DMS 273 treated with DMSO at 0.1 percent for 48 hours (cell line): Measurements from ENCODE around the gene TMIGD3.
"Not testable (repeated sequence)": the region's sequence is repeated elsewhere in the genome, so short reads cannot be mapped to it uniquely, and the experiment has no call there.

Source experiments
- DNase-seq: peaks from one replicate; lab custom pipeline; 2025; lab: John Stamatoyannopoulos, UW

TMIGD3 gene

DNA sequence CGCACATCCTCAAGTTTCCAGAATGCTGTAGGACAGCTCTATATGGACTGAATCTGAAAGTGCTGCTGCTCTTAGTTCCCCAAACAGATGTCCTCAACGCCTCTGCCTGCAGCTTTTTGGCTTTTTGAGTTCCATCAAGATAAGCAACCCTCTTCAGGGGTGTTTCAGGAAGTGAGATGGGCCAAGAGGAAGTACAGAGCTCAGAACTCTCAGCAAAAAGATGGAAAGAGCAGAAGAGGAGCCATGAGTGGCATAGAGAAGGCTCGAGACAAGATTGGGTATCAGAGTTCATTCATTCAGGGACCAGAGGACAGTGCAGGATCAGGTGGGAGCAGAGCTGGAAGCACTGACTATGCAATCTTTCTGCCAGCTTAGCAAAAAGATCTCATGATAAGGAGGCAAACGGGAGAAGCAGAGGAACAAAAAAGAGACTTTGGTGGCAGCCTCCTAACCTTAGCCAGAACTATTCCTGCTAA is at the start of gene TMIGD3, which contains the start of gene ADORA3:
Gene TMIGD3 (minus strand): TSS at position 49 of the 476 bp plus-strand sequence. CDS start 279 bp downstream, outside the sequence.
Gene ADORA3 (minus strand): TSS at position 49 of the 476 bp plus-strand sequence. CDS start 279 bp downstream, outside the sequence.
- DNase-seq: no peak

DNA sequence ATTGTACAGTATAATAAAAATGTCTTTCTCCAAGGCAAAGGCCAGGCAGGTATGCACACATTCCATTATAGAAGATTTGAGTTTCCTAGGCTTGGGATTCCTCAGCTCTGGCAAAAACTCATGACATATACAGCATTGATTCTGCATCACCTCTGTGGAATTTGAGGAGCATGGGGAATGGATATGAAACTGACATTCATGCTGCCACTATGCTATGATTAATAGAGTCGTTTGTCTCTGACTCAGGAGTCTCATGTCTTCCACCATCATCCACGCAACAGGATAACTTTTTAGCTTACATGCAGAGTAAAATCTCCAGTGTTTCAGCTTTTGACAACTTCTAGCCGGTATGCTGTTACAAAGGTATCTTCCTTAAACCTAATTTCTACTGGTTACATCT is 49.8 kb upstream of the TMIGD3 start:
- no peak for DNase-seq

DNA sequence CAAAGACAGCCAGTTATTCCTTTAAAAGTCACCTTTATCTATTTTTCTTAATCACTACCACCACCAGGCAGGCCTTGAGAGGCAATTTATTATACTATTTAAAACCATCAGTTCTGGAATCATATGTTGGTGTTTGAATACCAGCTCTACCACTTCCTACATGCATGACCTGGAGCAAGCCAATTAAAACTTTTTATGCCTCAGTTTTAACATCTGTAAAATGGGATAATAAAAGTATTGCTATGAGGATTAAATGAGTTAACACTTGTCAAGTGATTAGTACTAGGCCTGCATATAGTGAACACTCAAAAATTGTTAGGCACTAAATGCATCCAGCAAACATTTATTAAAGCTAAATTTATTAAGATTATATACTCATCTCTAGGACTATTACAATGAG is 49.2 kb upstream of the TMIGD3 start:
- no peak for DNase-seq

DNA sequence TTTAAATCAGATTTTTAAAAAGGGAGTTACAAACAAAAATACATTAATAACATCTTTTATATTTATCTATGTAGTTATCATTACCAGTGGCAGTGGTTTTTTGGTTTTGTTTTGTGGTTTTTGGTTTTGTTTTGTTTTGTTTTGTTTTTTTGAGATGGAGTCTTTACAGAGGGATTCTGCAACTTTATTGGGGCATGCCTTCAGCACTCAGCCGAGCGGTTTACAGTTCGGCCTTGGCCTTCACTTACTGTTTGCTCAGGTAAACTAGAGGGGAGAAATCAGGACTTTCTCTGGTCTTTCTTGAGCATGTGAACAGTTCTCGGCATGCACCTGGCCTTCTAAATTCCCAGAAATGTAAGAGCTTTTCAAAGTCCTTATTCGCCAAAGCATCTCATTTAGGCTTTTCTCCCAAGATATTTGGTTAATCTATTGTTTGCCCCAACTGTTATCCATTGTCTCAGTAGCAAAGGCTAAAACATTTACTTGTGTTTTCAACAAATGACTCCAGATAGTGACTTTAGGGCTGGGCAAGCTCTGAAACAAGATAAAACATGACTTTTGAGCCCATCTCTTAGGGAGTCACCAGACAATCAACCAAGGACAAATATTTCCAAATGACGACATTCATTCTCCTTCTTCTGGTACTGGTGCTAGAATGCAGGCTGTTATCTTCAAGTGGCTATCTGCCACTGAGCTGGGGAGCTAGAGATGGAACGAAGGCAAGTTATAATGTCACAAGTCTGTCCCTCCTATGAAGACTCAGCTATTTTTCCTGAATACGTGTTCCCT is 48.4 kb upstream of the TMIGD3 start:
- no peak for DNase-seq

DNA sequence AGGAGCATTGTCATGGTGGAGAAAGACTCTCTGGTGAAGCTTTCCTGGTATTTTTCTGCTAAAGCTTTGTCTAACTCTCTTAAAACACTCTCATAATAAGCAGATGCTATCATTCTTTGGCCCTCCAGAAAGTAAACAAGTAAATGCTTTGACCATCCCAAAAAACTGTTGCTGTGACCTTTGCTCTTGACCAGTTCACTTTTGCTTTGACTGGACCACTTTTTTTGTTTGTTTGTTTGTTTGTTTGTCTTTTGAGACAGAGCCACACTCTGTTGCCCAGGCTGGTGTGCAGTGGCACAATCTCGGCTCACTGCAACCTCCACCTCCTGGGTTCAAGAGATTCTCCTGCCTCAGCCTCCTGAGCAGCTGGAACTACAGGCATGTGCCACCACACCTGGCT is 44.4 kb upstream of the TMIGD3 start:
- not testable (repeated sequence) for DNase-seq

DNA sequence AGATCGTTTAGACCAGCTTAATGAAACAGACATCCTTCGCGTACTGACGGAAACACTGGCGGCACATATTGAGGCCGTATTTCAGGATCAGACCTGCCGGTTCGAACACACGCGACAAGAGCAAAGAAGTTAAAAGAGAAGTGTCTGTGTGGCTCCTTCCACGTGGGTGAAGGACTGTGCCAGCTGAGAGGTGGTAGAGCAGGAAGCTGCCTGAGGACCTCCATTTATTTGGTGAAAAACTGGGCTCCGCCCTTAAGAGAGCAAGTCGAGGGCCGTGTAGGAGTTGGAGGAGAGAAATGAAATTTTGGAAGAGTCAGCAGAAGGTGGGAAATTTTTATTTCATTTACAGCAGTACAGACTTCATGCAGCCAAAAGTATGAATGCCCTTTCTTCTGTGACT is 38.8 kb upstream of the TMIGD3 start:
- DNase-seq: no peak

DNA sequence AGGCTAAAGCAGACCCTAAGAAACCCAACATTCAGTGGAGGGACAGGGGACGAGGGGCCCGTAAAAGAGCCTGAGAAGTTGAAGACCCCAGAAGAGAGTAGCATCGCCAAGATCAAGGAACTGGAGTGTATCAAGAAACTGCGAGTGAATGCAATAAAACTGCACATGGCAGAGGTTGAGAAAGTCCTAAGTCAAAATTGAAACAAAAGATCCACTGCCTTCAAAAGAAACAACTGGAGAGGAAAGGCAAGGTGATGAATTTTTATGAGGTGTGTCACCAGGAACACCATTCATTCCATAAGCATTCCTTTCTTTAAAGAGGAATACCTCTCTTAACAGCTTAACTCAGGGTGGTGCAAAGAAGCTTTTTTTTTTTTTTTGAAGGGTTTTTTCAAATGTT is 38.3 kb upstream of the TMIGD3 start:
- DNase-seq: no peak

DNA sequence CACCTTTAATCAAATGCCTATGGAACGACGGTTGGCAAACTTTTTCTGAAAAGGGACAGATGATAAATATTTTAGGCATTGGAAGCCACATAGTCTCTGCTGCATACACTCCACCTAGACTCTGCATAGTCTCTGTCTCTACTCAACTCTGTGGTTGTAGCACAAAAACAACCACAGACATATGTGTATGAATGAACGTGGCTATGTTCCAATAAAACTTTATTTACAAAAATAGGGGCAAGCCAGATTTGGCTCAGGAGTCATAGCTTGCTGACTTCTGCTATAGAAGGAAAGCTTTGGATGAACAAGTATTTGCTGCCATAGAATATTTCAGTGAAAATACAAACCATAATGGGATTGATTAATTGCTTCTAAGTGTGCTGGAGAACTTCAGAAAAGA is 37.5 kb upstream of the TMIGD3 start:
- DNase-seq: no peak

DNA sequence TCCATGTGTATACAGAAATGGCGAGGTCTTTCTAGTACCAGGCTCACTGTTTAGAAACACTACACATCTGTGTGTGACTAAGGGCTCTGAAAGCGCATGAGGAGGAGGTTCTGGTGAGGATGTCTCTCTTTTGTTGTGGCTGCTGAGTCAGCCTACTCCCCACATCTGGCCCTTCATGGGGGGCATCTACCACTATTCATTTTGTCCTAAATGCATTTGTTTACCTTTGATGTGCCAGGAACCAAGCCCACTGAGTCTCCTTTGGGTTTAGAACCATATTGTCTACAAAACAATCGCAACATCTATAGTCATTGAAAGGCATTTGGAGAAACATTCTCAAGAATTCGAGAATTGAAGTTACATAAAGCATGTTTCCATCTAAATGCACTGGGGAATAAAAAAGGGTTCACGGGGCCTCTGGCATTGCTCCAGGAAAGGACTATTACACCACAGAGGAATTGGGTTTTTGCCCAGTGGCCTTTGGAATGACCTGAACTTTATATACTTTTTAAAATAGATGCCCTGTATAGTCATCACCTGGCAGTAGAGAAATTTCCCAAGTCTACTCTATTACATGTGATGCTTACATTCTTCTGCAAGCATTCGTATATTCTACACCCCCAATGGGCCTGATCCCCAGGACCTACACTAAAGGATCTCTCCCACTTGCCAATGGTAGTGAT is 35.1 kb upstream of the TMIGD3 start:
- no peak for DNase-seq

DNA sequence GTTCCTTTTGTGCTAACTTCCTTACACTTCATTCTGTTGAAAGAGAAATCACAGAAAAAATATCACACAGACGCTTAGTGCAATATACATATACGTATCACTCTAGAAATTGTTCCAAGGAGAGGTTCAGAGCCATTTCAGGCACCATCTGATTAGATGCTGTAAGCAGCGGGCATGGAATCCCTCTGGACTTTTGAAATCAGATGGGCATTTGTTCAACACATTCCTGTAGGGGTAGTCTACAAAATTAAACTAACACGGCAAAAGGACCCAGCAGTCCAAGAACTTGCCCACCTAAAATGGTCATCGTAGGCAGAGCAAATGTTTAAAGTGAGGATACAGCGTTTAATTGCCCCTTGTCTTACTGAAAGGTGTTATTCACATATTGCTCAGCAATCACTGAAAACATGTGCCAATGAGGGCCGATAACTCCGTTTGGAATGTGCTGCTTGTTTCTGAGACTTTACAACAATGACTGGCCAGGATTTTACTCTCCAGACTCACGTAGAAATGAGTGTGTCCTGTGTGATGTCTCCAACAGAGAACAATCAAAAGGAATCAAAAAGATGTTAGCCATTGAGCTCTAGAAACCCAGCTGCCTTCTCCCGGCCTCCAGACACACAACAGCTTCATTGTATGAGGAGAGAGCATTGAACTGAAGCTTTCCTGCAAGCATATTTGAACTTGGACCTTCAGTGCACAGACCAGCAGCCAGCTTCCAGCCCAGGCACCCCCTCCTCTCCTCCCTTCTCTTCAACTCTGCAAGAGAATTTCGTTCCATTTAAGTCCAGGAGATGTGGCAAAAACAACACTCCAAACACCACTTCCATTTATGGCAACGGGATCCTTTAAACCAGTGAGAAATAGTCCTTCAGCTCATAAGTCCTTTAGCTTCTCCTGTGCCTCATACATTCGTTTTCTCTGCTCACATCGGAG is 32.1 kb upstream of the TMIGD3 start:
- no peak for DNase-seq

DNA sequence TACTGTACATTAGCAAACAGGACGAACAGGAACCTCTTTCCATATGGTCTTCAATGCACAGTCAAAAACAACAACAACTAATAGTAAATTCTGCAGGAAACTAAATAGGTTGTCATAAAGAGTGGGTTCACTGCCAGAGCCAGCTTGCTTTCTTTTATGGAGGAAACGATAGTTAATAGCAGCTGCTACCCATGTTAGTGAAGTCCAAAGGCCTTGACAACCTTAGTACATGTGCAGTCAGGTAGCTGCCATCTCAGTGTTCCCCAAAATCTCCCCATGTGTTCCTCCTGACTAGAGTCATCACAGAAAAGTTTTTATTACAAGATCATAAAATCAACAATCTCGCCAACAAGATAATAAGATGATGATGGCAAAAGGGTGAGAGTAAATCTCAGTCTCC is 16.6 kb upstream of the TMIGD3 start:
- no peak for DNase-seq

DNA sequence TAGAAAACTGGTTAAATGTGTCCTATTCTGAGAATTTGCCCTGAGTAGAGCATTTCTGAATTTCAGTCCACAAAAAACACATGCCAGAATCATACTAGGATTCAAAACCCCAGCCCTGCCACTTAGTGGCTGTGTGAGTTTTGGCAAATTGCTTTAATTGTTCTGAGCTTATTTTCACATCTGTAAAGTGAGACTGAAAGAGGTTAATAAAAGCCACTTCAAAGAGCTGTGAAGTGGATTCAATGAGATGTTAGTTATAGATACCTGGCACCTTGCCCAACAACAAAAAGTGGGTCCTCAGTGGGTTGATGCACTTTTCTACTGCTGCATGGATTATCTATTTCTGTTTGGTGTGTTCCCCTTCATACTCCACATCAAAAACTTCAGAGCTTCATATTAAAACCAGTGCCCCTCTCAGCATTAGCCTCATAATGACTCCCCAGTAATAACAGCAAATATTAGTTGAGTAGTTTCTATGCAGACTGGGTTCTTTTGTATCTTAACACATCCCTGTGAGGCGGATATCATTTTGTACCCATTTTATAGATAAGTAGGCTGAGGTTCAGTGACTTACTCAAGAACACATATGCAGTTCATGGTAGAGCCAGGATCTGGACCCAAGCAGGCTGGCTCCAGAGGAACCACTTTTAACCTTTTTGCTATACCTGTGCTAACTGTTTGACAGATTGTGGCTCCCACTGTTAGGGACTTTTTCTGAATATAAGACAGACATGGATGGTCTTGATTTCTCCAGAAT is 14.2 kb upstream of the TMIGD3 start:
- DNase-seq: no peak

DNA sequence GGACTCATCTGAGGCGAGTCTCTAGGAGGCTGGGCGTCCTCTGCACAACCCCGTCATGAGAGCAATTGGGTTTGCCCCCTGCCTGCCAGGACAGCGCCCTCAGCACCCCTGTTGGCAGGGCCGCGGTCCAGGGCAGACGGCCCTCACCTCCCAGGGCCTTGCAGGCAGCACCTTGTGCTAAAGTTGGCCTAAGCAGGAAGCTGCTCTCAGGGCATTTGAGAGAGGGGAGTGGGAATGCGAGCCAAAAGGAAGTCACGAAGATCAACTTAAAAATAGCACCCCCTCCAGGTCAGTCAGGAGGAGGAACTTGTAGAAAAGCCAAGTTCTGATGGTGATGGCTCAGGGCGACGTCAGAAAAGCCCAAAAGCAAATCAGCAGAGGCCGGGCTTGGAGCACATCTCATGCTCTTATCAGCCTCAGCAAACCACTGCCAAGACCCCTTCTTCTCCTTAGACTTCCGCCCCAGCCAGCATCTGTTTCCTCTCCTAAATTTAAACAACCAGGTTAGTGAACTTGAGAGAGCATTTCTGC is 12.6 kb upstream of the TMIGD3 start:
- no peak for DNase-seq

DNA sequence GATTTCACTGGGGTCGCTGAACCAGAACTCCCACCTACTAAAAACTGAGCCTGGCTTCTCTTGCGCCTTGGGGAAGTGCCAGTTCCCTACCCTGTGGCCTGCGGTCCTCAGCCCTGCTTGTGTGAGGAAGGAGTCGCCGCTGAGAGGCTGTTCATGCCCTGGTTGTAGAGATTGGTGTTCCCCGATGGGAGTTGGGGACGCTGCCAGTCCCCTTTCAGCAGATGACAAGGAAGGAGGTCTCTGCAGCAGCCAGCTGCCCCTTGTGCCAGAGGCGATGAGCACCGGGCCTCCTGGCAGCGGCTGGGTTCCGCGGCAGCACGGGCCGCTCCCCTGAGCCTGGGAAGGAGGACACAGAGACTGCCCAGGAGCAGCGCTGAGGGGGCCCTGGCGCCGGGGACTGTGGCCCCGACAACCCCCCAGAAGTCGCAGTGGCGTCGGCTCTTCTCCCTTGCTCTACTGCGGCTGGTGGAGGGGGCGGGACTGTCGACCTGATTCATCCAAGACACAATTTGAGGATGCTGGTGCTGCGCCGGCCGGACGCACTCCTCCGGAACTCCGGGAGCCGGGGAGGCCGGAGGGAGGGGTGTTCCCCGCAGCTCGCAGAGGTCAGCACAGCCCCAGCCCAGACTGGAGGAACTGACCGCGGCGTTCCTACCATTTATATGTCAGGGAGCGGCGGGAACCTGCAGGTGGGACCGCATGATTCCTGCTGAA is 12.0 kb upstream of the TMIGD3 start:
- no peak for DNase-seq

DNA sequence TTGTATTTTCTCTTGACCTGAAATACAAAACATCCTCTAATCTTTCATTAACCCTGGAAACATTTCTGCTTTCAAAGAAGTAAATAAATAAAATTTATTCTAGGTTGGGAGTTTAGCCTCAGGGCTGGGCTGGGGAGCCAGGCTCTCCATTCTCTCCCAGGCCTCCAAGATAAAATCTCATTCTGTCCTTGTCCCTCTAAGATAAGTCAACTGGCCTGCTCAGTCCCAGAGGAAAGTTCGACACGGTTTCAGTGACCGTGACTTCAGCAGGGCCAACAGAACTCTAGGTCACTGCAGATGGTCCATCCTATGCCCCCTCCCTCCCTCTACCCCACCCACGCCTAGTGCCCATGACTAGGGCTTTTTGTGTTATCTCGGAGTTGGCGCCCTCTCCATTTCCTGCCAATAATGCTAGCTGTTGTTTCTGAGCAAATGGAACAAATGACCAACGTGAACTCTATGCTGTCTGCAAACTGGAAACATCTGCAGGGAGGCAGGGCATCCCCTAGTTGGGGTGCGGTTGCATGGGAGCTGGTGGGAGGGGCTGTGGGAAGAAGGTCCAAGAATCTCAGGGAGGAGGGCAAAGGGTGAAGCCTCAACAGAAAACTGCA is 10.1 kb upstream of the TMIGD3 start:
- no peak for DNase-seq

DNA sequence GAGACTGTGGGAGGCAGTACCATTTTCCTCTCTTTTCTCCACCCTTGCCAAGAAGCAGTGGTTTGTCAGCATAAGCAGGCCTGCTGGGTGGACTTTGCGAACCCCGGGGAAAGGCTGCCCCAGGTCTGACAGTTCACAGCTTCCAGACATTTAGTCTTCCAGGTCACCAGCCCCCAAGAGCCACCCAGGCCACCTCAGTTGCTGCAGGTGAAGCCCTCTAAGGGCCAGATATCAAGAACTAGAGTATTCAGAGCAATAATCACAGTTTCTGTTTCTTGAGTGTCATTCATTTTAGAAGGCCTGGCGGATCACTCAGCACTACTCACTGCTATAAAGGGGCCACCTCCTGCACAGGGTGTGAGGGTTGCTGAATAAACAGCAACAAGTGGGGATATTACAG is 9.5 kb upstream of the TMIGD3 start:
- no peak for DNase-seq

DNA sequence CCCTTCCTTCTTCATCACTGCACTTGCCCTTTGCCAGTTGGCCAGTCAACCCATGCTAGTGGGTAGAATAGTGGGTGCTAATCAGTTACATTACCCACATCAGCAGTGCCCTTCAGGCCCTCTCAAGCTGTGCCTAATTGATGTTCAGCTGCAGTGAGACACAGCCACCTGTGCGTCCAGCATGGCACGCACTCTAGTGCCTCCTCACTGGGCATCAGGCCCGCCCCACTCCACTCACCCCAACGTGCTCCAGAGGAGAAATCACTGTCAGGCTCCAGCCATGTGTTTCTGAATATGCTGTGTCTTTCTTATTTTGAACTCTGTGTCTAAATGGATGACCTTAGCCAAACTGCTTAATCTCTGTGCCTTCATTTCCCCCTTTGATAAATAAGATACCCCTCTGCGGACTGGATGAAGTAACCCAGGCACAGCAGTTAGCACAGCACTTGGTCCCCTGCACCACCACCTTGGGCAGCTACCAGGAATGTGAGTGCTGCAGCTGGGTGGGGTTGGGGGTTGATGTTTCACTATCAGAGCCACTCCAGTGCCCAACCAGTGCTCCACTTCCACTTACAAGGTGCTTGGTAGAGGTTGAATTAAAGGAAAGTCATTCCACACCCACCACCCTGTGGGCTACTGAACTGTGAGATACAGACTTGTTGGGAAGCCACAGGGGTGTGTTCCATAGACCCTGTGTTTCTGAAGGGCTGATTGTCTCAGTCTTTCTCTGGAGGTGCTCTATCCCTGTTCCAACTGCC is 8.9 kb upstream of the TMIGD3 start:
- DNase-seq: no peak

DNA sequence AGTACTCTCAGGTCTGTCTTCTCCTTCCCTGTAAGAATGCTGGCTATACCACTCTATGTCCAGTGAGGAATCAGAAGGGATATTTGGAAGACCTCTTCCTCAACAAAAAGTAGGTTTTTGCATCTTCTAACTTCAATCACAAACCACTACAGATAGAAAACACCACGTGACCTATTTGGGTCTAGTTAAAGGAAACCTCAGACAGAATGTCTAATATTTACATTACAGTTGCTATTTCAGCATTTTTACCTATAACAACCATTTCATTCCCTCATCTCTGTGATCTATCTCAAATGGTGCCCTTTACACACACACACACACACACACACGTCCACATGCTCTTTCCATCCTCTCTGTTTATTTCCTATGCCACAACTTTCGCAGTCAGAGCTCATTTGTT is 7.9 kb upstream of the TMIGD3 start:
- DNase-seq: no peak

DNA sequence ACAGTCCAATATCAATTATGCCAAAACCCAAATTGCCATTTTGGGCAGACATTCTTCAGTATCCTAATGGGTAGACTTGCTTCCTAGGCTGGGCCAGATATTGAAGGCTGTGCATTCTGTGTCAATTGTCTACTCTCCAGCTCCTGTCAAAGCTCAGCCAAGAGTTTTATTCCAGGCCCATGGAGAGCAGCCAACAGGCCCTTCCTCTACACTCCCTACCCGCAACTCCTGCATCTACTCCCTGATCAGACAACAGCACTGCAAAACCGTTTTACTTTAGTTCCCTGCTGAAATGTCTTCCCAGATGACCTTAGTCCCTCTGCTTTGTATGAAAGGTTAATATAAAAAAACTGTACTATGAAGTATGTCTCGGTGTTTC is 6.6 kb upstream of the TMIGD3 start:
- DNase-seq: no peak
